GM12874 (cell line): ENCODE measurements around the gene NFATC1.

ENCODE experiments used
- CTCF ChIP-seq: IDR thresholded peaks from 2 replicates; pipeline ENCODE4 v1.5.1; 2011; ENCODE audit warnings: low read depth, mild to moderate bottlenecking, control low read depth, low read length, moderate library complexity; ENCODE audit not compliant: insufficient read depth

NFATC1 gene

GRCh38 chr18:79438898-79439627, 43.3 kb downstream of the NFATC1 start:
- TF ChIP-seq CTCF: no peak

- TF ChIP-seq CTCF: no peak
Observed at GRCh38 chr18:79439628-79440023, 43.9 kb downstream of the NFATC1 start.

- no peak for TF ChIP-seq CTCF
Observed at GRCh38 chr18:79440316-79441110, 44.8 kb downstream of the NFATC1 start.

DNA sequence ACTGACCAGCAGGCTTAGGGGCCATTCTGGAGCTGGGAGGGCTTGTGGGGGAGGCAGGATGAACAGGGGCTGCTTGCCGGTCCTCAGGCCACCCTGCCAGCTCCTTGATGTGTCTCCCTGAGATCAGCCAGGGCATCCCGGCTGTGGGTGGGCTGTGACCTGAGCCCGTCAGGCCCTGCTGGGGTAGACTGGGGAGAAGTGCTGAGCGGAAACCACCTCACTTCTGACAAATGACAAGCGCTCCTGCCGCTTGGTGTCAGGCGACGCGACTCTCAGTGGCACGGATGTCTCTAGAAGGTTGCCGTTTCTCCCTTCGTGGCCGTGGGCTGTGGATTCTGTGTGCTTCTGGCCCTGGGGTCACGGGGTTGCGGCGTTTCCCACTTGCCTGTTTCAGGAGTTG, 45.7 kb downstream of the NFATC1 start:
- no peak for TF ChIP-seq CTCF

DNA sequence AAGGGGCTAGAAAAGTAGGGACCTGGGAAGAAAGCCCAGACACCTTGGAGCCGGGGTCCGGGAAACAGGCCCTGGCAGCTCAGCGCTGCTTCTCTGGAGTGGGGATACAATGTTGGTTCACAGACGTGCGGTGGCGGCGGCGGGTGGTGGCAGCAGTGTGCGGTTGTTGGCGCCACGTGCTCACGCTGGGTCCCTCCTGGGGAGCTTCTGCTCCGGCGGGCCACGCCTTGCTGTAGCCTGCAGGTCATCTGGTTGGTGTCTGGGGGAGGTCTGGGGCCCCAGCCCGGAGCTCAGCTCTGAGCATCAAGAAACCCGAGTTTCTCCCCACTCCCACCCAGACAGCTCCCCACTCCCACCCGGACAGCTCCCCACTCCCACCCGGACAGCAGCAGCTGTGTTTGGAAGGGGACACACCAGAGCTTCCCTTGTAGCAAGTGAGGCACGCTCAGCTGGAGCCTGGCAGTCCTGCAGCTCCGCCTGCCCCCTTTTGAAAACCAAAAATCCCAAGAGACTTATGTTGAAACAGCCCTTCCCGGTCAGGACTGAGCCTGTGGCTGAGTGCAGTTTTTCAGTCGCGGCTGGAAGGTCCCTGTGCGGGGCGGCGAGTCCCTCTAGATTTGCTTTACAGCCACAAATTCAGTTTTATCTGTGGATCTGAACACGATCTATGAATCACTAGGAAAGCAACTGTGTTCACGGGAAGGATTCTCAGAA, 46.9 kb downstream of the NFATC1 start:
- no peak for TF ChIP-seq CTCF

DNA sequence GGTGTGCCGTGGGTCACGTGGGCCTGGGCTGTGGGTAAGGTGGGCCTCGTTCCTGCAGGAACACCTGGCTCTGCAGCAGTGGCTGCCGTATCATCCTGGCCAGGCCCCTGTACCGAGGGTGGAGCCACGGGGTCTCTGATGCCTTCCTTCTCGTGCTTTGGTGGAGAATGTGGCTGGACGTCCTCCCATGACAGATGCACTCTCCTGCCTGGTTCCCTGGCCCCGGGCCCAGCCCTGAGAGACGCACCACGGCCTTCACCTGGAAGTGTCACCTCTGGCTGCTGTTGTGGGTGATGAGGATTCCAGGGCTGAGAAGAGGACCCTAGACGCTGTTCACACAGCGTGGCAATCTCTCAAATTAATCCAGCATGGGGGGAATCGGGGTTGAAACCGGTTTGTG, 49.5 kb downstream of the NFATC1 start:
- no peak for TF ChIP-seq CTCF
